Measurements from ENCODE around the gene MRPL46. TPM values are rescaled to one million over a fixed set of nuclear protein-coding genes. Genes with fewer than 3 reads are reported as not detected.

MRPL46 gene
- total RNA-seq, 1 experiment from 2014 or later: 30.5 TPM

DNA sequence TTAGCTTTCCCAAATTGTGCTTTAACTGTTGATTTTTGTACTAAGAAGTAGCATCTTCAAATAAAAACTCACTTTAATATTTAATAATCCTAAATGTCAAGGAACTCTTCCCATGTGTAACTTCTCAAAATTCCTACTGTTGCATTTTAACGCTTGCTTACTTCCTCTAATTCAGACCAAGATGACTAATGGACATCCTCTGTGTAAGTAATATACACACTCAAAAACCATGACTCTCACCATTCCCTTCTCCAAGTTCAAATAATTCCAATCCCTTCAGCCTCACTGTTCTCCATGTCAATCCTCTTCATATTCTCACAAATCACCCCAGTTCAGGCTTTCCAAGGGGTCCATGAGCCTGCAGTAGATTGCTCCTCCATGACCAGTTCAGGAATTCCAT is 13.0 kb downstream of the MRPL46 start:
- H2AFZ ChIP-seq (ENCODE audit: low read depth, low read length, poor library complexity, severe bottlenecking): no peak overlapping the region
- no TSS peak for BruUV-seq (replicated peaks)
- ChIA-PET CTCF (interaction anchor here (0.6 to 3.1 kb wide), 5 partner anchors 9 to 207 kb away, joined by 3 to 17 read pairs (median 4); partner anchors contain the start of genes MRPL46 and MRPS11), POLR2A (interaction anchor here (0.8 kb wide), 1 partner anchor 13 kb away, joined by 3 read pairs; the partner anchor contains the start of genes MRPL46 and MRPS11), RAD21 (ENCODE audit: low non-redundant PET in 1 of 2, low total read pairs in 2 of 2, uncharacterized antibody in 2 of 2, unreplicated experiment in 2 of 2) (no interaction called here)
- H3K4me2 ChIP-seq (ENCODE audit: low read length): no peak overlapping the region
- peaks cover 0 to under 1% of the 10 kb centered on the region in 2 experiments; a peak in 1 of 4 replicates for H3K36me3 ChIP-seq (ENCODE audit: control insufficient read depth in 1 of 2, insufficient read depth in 2 of 2, low read length in 2 of 2)
- no peak for DNase-seq (ENCODE audit: low read depth, low spot score)
- TF ChIP-seq, protein P1, sequence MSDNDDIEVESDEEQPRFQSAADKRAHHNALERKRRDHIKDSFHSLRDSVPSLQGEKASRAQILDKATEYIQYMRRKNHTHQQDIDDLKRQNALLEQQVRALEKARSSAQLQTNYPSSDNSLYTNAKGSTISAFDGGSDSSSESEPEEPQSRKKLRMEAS (IDR thresholded peaks at IDR 0.05): no peak
- no peak for TF ChIP-seq JUND (IDR thresholded peaks at IDR 0.05)
- no peak for TF ChIP-seq CEBPB (IDR thresholded peaks at IDR 0.05; ENCODE audit: low read depth)
- no peak for TF ChIP-seq POLR2A (IDR thresholded peaks at IDR 0.05; ENCODE audit: borderline replicate concordance, extremely low read depth, insufficient read depth, insufficient read length)
- no peak for TF ChIP-seq EZH2phosphoT487 (IDR thresholded peaks at IDR 0.05; ENCODE audit: borderline replicate concordance)
- TF ChIP-seq, protein P2, sequence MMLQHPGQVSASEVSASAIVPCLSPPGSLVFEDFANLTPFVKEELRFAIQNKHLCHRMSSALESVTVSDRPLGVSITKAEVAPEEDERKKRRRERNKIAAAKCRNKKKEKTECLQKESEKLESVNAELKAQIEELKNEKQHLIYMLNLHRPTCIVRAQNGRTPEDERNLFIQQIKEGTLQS (IDR thresholded peaks at IDR 0.05): no peak
- TF ChIP-seq FOSL1 (IDR thresholded peaks at IDR 0.05; ENCODE audit: low read depth): no peak
- TF ChIP-seq EGR1 (IDR thresholded peaks at IDR 0.05; ENCODE audit: low read depth): no peak
- TF ChIP-seq CBX3 (IDR thresholded peaks at IDR 0.05; ENCODE audit: low read depth): no peak
- no peak overlapping the region for H3K4me3 ChIP-seq (replicated peaks in 1 of 2; ENCODE audit: low read depth in 1 of 2, low read length in 2 of 2)
- no peaks in the 10 kb centered on the region for H4K20me1 ChIP-seq (ENCODE audit: insufficient read depth)
- H3K9ac ChIP-seq (ENCODE audit: low read length): no peak overlapping the region
- H3K9me3 ChIP-seq (ENCODE audit: control insufficient read depth in 1 of 2, insufficient read depth in 1 of 2, low read depth in 1 of 2, low read length in 2 of 2): no peaks in the 10 kb centered on the region
- H3K27me3 ChIP-seq (ENCODE audit: insufficient read depth, low read length): no peaks in the 10 kb centered on the region
- H3K9me2 ChIP-seq (ENCODE audit: insufficient read depth): no peaks in the 10 kb centered on the region
- H3K79me2 ChIP-seq (ENCODE audit: insufficient read depth, low read length): no peaks in the 10 kb centered on the region
- H3K4me1 ChIP-seq (ENCODE audit: control insufficient read depth in 1 of 2, insufficient read depth in 2 of 2, low read length in 2 of 2): peaks cover 0 to 9% of the 10 kb centered on the region in 2 experiments; a peak in 2 of 4 replicates
- ATAC-seq: no peak
- intact Hi-C loops (cut with micrococcal nuclease): loop anchor here (5.0 kb wide), 1 partner anchor 182 kb away; no protein-coding TSS in a partner anchor
- no peak overlapping the region for H3K27ac ChIP-seq (ENCODE audit: low read depth, low read length)

DNA sequence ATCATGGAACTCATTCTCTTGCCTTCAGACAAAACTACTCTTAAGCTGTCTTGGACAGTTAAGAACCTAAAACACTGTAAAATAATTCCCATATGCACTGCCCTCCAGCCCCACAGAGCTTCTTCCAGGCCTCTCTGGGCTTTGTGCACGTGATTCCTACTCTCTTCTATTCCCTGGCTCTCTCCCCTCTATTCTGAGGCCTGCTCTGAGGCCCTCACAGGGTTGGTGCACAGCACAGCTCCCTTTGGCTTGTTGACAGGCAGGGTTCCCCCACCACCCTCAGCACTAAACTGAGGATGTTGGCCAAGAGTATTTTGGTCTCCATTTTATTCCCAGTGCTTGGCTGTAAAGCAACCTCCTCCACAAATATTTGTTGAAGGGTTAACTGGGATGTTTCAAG is 13.5 kb downstream of the MRPL46 start:
- Histone ChIP-seq H3K36me3 (ENCODE audit: control insufficient read depth in 1 of 2, insufficient read depth in 2 of 2, low read length in 2 of 2) (no peaks in the 10 kb centered on the region), H3K27ac (ENCODE audit: low read depth, low read length) (no peak overlapping the region), H4K20me1 (ENCODE audit: insufficient read depth) (no peaks in the 10 kb centered on the region), H3K4me2 (ENCODE audit: low read length) (no peak overlapping the region), H3K79me2 (ENCODE audit: insufficient read depth, low read length) (no peaks in the 10 kb centered on the region), H3K9me3 (ENCODE audit: control insufficient read depth in 1 of 2, insufficient read depth in 1 of 2, low read depth in 1 of 2, low read length in 2 of 2) (no peaks in the 10 kb centered on the region), H3K9me2 (ENCODE audit: insufficient read depth) (no peaks in the 10 kb centered on the region), H3K4me1 (ENCODE audit: control insufficient read depth in 1 of 2, insufficient read depth in 2 of 2, low read length in 2 of 2) (peaks cover 0 to 9% of the 10 kb centered on the region in 2 experiments; a peak in 2 of 4 replicates), H3K9ac (ENCODE audit: low read length) (no peak overlapping the region), H3K27me3 (ENCODE audit: insufficient read depth, low read length) (no peaks in the 10 kb centered on the region), H2AFZ (ENCODE audit: low read depth, low read length, poor library complexity, severe bottlenecking) (no peak overlapping the region), H3K4me3 (replicated peaks in 1 of 2; ENCODE audit: low read depth in 1 of 2, low read length in 2 of 2) (no peak overlapping the region)
- DNase-seq (ENCODE audit: low read depth, low spot score) (no peak), ATAC-seq (no peak)
- POLR2A ChIA-PET: no interaction called here
- CTCF ChIA-PET: interaction anchor here (3.1 kb wide), 1 partner anchor 13 kb away, joined by 17 read pairs; the partner anchor contains the start of genes MRPL46 and MRPS11
- no TSS peak for BruUV-seq (replicated peaks)
- intact Hi-C loops (cut with micrococcal nuclease): loop anchor here (5.0 kb wide), 1 partner anchor 181 kb away; no protein-coding TSS in a partner anchor
- RAD21 ChIA-PET (ENCODE audit: low non-redundant PET in 1 of 2, low total read pairs in 2 of 2, uncharacterized antibody in 2 of 2, unreplicated experiment in 2 of 2): no interaction called here
- TF ChIP-seq POLR2A (IDR thresholded peaks at IDR 0.05; ENCODE audit: borderline replicate concordance, extremely low read depth, insufficient read depth, insufficient read length): no peak
- no peak for TF ChIP-seq ZFX (IDR thresholded peaks at IDR 0.05)
- TF ChIP-seq SP1 (IDR thresholded peaks at IDR 0.05; ENCODE audit: low read depth): no peak
- TF ChIP-seq ELF1 (IDR thresholded peaks at IDR 0.05; ENCODE audit: borderline replicate concordance, low read depth): no peak
- TF ChIP-seq FOSL1 (IDR thresholded peaks at IDR 0.05; ENCODE audit: low read depth): no peak
- no peak for TF ChIP-seq YY1 (IDR thresholded peaks at IDR 0.05; ENCODE audit: extremely low read depth, insufficient replicate concordance, low read depth, low read length)
- no peak for TF ChIP-seq RAD21 (IDR thresholded peaks at IDR 0.05; ENCODE audit: low read depth)
- TF ChIP-seq, protein P3, sequence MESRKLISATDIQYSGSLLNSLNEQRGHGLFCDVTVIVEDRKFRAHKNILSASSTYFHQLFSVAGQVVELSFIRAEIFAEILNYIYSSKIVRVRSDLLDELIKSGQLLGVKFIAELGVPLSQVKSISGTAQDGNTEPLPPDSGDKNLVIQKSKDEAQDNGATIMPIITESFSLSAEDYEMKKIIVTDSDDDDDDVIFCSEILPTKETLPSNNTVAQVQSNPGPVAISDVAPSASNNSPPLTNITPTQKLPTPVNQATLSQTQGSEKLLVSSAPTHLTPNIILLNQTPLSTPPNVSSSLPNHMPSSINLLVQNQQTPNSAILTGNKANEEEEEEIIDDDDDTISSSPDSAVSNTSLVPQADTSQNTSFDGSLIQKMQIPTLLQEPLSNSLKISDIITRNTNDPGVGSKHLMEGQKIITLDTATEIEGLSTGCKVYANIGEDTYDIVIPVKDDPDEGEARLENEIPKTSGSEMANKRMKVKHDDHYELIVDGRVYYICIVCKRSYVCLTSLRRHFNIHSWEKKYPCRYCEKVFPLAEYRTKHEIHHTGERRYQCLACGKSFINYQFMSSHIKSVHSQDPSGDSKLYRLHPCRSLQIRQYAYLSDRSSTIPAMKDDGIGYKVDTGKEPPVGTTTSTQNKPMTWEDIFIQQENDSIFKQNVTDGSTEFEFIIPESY (IDR thresholded peaks at IDR 0.05; ENCODE audit: extremely low read depth, insufficient replicate concordance, low read length): no peak
- no peak for TF ChIP-seq TCF7L2 (IDR thresholded peaks at IDR 0.05; ENCODE audit: borderline replicate concordance, extremely low read depth, insufficient read depth, insufficient read length)
- no peak for TF ChIP-seq SIN3A (IDR thresholded peaks at IDR 0.05; ENCODE audit: low read depth)
- TF ChIP-seq, protein P4, sequence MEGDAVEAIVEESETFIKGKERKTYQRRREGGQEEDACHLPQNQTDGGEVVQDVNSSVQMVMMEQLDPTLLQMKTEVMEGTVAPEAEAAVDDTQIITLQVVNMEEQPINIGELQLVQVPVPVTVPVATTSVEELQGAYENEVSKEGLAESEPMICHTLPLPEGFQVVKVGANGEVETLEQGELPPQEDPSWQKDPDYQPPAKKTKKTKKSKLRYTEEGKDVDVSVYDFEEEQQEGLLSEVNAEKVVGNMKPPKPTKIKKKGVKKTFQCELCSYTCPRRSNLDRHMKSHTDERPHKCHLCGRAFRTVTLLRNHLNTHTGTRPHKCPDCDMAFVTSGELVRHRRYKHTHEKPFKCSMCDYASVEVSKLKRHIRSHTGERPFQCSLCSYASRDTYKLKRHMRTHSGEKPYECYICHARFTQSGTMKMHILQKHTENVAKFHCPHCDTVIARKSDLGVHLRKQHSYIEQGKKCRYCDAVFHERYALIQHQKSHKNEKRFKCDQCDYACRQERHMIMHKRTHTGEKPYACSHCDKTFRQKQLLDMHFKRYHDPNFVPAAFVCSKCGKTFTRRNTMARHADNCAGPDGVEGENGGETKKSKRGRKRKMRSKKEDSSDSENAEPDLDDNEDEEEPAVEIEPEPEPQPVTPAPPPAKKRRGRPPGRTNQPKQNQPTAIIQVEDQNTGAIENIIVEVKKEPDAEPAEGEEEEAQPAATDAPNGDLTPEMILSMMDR (IDR thresholded peaks at IDR 0.05 in 2 of 3, conservative IDR thresholded peaks at IDR 0.05 in 1 of 3; ENCODE audit: borderline replicate concordance in 1 of 3, insufficient read depth in 1 of 3, low read depth in 2 of 3, low read length in 2 of 3): no peak

All from HCT116 (cell line).